Right atrium auricular region (tissue), 2 donors: Measurements from ENCODE around the gene ZNF341. TPM values are rescaled to one million over a fixed set of nuclear protein-coding genes. Genes with fewer than 3 reads are reported as not detected.

Experiments
- DNase-seq: peaks from one replicate; pipeline ENCODE4 v3.0.0-alpha.2; 2019; ENCODE audit warnings: low spot score
- H3K27ac ChIP-seq, 2 donors: fragments of 200-600 bp; sonication (generic); 1 replicate in 1 of 2; 2 replicates in 1 of 2; pipeline ENCODE4 v1.5.1; 2016 to 2019
- H3K27me3 ChIP-seq, 2 donors: fragments of 200-600 bp; sonication (generic); one replicate each; pipeline versions ENCODE4 v1.5.1 to v1.6.0; 2017 to 2019
- H3K36me3 ChIP-seq: fragments of 200-600 bp; sonication (generic); one replicate; pipeline ENCODE4 v1.5.1; 2016
- H3K4me1 ChIP-seq, 2 donors: fragments of 200-600 bp; sonication (generic); one replicate each; pipeline versions ENCODE4 v1.5.1 to v1.6.0; 2017 to 2019
- H3K4me3 ChIP-seq, 2 donors: fragments of 200-600 bp; sonication (generic); 1 replicate in 1 of 2; 2 replicates in 1 of 2; pipeline ENCODE4 v1.5.1; 2017 to 2019; ENCODE audit warnings: mild to moderate bottlenecking in 1 of 2, moderate library complexity in 1 of 2
- H3K9me3 ChIP-seq, 2 donors: fragments of 200-600 bp; sonication (generic); one replicate each; pipeline ENCODE4 v1.5.1; 2019
- total RNA-seq, 2 donors: library from RNA; depleted of rRNA; stranded (reverse); fragments of >200 nt; gene quantifications; one replicate each; pipeline ENCODE4 v1.1.0, GENCODE V29; 2016
- TF ChIP-seq, protein P1 (sequence below), 2 donors: fragments of 200-600 bp; sonication (generic); IDR thresholded peaks; one replicate each; pipeline ENCODE4 v1.5.1; 2019; ENCODE audit warnings: antibody characterized with exemption in 2 of 2

ZNF341 gene
- total RNA-seq, 2 donors from 2014 or later = 1.0 to 1.8 TPM

DNA sequence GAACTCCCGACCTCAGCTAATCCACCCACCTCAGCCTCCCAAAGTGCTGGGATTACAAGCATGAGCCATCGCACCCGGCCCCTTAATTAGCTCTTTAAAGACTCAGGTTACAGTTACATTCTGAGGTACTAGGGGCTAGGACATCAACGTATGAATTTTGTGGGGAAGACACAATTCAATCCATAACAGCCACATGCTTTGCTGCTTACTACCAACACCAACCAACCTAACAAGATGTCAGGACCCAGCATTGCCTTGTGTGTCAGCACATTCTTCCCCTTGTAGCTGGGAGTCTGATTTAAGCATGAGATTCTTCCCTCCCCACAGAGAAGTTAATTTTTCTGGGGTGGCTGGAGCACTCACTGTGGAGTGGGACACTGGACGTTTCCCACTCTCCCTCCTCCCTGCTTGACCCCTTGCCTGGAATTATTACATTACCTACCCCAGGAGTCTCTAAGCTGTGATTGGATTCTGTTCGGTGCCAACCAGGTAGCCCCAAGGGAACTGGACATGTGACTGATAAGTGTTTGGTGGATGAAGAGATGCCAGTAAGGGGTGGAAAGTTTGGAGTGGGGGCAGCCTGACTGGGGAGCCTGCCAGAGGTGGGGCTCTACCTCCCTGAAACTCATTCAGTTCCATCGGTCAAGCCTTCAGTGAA, 6.1 kb upstream of the ZNF341 start:
- TF ChIP-seq, protein P1, sequence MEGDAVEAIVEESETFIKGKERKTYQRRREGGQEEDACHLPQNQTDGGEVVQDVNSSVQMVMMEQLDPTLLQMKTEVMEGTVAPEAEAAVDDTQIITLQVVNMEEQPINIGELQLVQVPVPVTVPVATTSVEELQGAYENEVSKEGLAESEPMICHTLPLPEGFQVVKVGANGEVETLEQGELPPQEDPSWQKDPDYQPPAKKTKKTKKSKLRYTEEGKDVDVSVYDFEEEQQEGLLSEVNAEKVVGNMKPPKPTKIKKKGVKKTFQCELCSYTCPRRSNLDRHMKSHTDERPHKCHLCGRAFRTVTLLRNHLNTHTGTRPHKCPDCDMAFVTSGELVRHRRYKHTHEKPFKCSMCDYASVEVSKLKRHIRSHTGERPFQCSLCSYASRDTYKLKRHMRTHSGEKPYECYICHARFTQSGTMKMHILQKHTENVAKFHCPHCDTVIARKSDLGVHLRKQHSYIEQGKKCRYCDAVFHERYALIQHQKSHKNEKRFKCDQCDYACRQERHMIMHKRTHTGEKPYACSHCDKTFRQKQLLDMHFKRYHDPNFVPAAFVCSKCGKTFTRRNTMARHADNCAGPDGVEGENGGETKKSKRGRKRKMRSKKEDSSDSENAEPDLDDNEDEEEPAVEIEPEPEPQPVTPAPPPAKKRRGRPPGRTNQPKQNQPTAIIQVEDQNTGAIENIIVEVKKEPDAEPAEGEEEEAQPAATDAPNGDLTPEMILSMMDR (IDR thresholded peaks at IDR 0.05) = no peak
- H3K9me3 ChIP-seq = no peaks in the 10 kb centered on the region
- no peaks in the 10 kb centered on the region for H3K4me1 ChIP-seq
- no peak overlapping the region for H3K27ac ChIP-seq
- H3K4me3 ChIP-seq = no peak overlapping the region
- no peaks in the 10 kb centered on the region for H3K36me3 ChIP-seq
- H3K27me3 ChIP-seq = no peaks in the 10 kb centered on the region
- no peak for DNase-seq

DNA sequence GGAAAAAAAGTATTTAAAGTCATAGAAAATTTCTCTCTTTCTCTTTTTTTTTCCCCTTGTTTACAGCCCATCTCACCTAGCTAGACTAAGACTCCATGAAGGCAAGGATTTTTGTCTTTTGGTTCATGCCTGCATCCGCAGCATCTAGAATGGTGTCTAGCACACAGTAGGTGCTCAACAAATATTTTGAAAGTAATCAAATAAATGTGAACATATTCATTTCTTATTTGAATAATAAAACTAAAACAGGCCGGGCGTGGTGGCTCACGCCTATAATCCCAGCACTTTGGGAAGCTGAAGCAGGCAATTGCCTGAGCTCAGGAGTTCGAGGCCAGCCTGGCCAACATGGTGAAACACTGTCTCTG, 4.7 kb upstream of the ZNF341 start:
- Histone ChIP-seq H3K27ac (no peak overlapping the region), H3K27me3 (no peaks in the 10 kb centered on the region), H3K4me1 (peaks cover 0 to 8% of the 10 kb centered on the region in 2 donors), H3K4me3 (no peak overlapping the region), H3K9me3 (no peaks in the 10 kb centered on the region), H3K36me3 (no peaks in the 10 kb centered on the region)
- TF ChIP-seq, protein P1 (IDR thresholded peaks at IDR 0.05) = no peak
- no peak for DNase-seq

DNA sequence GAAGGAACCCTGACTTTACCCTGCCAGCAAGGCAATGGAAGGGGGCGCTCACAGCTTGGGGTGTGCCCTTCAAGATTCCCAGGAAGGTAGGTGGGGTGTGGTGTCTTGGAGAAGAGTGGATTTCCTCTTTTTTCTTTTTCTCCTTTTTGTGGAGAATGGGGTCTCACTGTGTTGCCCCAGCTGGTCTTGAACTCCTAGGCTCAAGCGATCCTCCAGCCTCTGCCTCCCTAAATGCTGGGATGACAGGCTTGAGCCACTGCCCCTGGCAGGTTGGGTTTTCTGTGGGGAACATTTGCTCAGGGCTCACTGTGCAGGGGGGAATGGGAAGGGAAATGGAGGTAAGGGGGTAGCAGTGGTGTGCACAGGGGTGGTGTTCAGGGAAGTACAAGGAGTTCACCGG, 4.0 kb upstream of the ZNF341 start:
- Histone ChIP-seq H3K4me3 (no peak overlapping the region), H3K27ac (no peak overlapping the region), H3K9me3 (no peaks in the 10 kb centered on the region), H3K4me1 (peaks cover 0 to 14% of the 10 kb centered on the region in 2 donors), H3K36me3 (no peaks in the 10 kb centered on the region), H3K27me3 (no peaks in the 10 kb centered on the region)
- TF ChIP-seq, protein P1 (IDR thresholded peaks at IDR 0.05) = no peak
- DNase-seq = no peak

DNA sequence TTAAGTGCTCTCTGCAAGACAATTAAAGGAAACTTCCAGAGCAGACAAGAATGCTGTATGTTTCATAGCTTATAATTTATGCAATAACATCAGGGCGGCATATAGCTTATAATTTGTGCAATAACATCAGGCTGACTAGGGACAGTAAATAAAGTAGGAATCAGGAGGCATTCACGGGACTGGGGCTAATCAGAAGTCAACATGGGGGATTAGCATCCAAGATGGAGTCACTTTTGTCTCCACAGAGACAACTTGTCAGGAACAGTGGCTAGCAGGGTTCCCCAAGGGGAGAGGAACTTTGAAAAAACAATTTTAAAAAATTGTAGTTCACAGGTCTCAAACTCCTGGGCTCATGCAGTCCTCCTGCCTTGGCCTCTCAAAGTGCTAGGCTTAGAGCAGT, 3.3 kb upstream of the ZNF341 start:
- Histone ChIP-seq H3K4me3 (no peak overlapping the region), H3K4me1 (peaks cover 0 to 15% of the 10 kb centered on the region in 2 donors), H3K27me3 (no peaks in the 10 kb centered on the region), H3K9me3 (no peaks in the 10 kb centered on the region), H3K36me3 (no peaks in the 10 kb centered on the region), H3K27ac (no peak overlapping the region)
- no peak for DNase-seq
- TF ChIP-seq, protein P1 (IDR thresholded peaks at IDR 0.05) = no peak

DNA sequence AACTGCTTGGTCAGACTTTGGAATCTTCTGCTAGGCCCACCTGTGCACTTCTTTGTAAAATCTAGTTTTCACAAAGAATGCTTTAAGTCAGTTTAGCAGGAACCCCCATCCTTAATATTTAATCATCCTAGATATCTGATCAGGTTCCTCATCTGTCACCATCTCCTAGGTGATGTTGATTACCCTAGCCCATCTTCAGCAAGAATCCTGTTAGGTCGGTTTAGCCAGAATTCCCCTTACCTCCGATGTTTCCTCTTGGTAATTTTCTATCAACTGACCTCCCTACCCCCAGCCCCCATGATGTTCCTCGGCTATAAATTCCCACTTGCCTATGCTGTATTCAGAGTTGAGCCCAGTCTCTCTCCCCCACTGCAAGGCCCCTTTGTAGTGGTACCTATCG, 2.7 kb upstream of the ZNF341 start:
- TF ChIP-seq, protein P1 (IDR thresholded peaks at IDR 0.05) = no peak
- H3K27ac ChIP-seq = no peak overlapping the region
- H3K9me3 ChIP-seq = no peaks in the 10 kb centered on the region
- H3K4me3 ChIP-seq = no peak overlapping the region
- no peak for DNase-seq
- H3K36me3 ChIP-seq = no peaks in the 10 kb centered on the region
- H3K4me1 ChIP-seq = peaks cover 0 to 18% of the 10 kb centered on the region in 2 donors
- no peaks in the 10 kb centered on the region for H3K27me3 ChIP-seq
